ENCODE measurements around the gene TTLL11.
"Not testable (repeated sequence)": the region's sequence is repeated elsewhere in the genome, so short reads cannot be mapped to it uniquely, and the experiment has no call there.

The TTLL11 gene

GRCh38 chr9:122030357-122030756, 62.8 kb downstream of the TTLL11 start:
- Mint-ChIP-seq H3K27me3 (no peaks in the 10 kb centered on the region), H3K4me1 (no peaks in the 10 kb centered on the region), H3K4me3 (no peak overlapping the region), H3K9me3 (peaks cover 13% of the 10 kb centered on the region), H3K36me3 (peaks cover 37% of the 10 kb centered on the region), H3K27ac (no peak overlapping the region)

- Mint-ChIP-seq H3K4me3 (no peak overlapping the region), H3K27me3 (no peaks in the 10 kb centered on the region), H3K36me3 (peaks cover 35% of the 10 kb centered on the region), H3K9me3 (peaks cover 13% of the 10 kb centered on the region), H3K27ac (no peak overlapping the region), H3K4me1 (no peaks in the 10 kb centered on the region)
These were observed 63.2 kb downstream of the TTLL11 start for GRCh38 chr9:122029898-122030297.

GRCh38 chr9:122028089-122028488, 65.0 kb downstream of the TTLL11 start:
- H3K36me3 Mint-ChIP-seq = peaks cover 42% of the 10 kb centered on the region
- H3K4me3 Mint-ChIP-seq = no peak overlapping the region
- H3K4me1 Mint-ChIP-seq = no peaks in the 10 kb centered on the region
- no peak overlapping the region for H3K27ac Mint-ChIP-seq
- H3K27me3 Mint-ChIP-seq = no peaks in the 10 kb centered on the region
- H3K9me3 Mint-ChIP-seq = peaks cover 24% of the 10 kb centered on the region

- H3K4me1 Mint-ChIP-seq = no peaks in the 10 kb centered on the region
- peaks cover 11% of the 10 kb centered on the region for H3K9me3 Mint-ChIP-seq
- H3K27ac Mint-ChIP-seq = no peak overlapping the region
- peaks cover 23% of the 10 kb centered on the region for H3K36me3 Mint-ChIP-seq
- H3K4me3 Mint-ChIP-seq = no peak overlapping the region
- H3K27me3 Mint-ChIP-seq = no peaks in the 10 kb centered on the region
These were observed 72.7 kb downstream of the TTLL11 start for GRCh38 chr9:122020398-122020797.

GRCh38 chr9:122016744-122017143, 76.4 kb downstream of the TTLL11 start:
- Mint-ChIP-seq H3K9me3 (no peaks in the 10 kb centered on the region), H3K4me1 (no peaks in the 10 kb centered on the region), H3K4me3 (no peak overlapping the region), H3K27ac (no peak overlapping the region), H3K27me3 (no peaks in the 10 kb centered on the region), H3K36me3 (peaks cover 13% of the 10 kb centered on the region)

- H3K36me3 Mint-ChIP-seq = peaks cover 13% of the 10 kb centered on the region
- H3K4me1 Mint-ChIP-seq = no peaks in the 10 kb centered on the region
- H3K27me3 Mint-ChIP-seq = no peaks in the 10 kb centered on the region
- H3K4me3 Mint-ChIP-seq = no peak overlapping the region
- no peak overlapping the region for H3K27ac Mint-ChIP-seq
- H3K9me3 Mint-ChIP-seq = no peaks in the 10 kb centered on the region
These were observed 76.8 kb downstream of the TTLL11 start for GRCh38 chr9:122016309-122016708.

- Mint-ChIP-seq H3K9me3 (no peaks in the 10 kb centered on the region), H3K36me3 (peaks cover 13% of the 10 kb centered on the region), H3K4me3 (no peak overlapping the region), H3K27me3 (no peaks in the 10 kb centered on the region), H3K4me1 (no peaks in the 10 kb centered on the region), H3K27ac (no peak overlapping the region)
These were observed 77.8 kb downstream of the TTLL11 start for GRCh38 chr9:122015170-122015821.

GRCh38 chr9:122011818-122012498, 81.2 kb downstream of the TTLL11 start:
- Mint-ChIP-seq H3K27me3 (no peaks in the 10 kb centered on the region), H3K36me3 (peaks cover 10% of the 10 kb centered on the region), H3K9me3 (no peaks in the 10 kb centered on the region), H3K27ac (no peak overlapping the region), H3K4me1 (no peaks in the 10 kb centered on the region), H3K4me3 (no peak overlapping the region)

- H3K27me3 Mint-ChIP-seq = no peaks in the 10 kb centered on the region
- no peaks in the 10 kb centered on the region for H3K9me3 Mint-ChIP-seq
- H3K27ac Mint-ChIP-seq = no peak overlapping the region
- H3K36me3 Mint-ChIP-seq = peaks cover 5% of the 10 kb centered on the region
- no peak overlapping the region for H3K4me3 Mint-ChIP-seq
- no peaks in the 10 kb centered on the region for H3K4me1 Mint-ChIP-seq
These were observed 84.5 kb downstream of the TTLL11 start for GRCh38 chr9:122008559-122008958.

- Mint-ChIP-seq H3K27me3 (no peaks in the 10 kb centered on the region), H3K27ac (no peak overlapping the region), H3K36me3 (peaks cover 5% of the 10 kb centered on the region), H3K9me3 (no peaks in the 10 kb centered on the region), H3K4me1 (no peaks in the 10 kb centered on the region), H3K4me3 (no peak overlapping the region)
These were observed 85.3 kb downstream of the TTLL11 start for GRCh38 chr9:122007837-122008236.

GRCh38 chr9:122005597-122005996, 87.5 kb downstream of the TTLL11 start:
- Mint-ChIP-seq H3K9me3 (no peaks in the 10 kb centered on the region), H3K27ac (no peak overlapping the region), H3K36me3 (no peaks in the 10 kb centered on the region), H3K4me1 (no peaks in the 10 kb centered on the region), H3K27me3 (no peaks in the 10 kb centered on the region), H3K4me3 (no peak overlapping the region)

GRCh38 chr9:122004589-122004988, 88.5 kb downstream of the TTLL11 start:
- H3K27me3 Mint-ChIP-seq = no peaks in the 10 kb centered on the region
- H3K36me3 Mint-ChIP-seq = no peaks in the 10 kb centered on the region
- no peak overlapping the region for H3K4me3 Mint-ChIP-seq
- H3K27ac Mint-ChIP-seq = no peak overlapping the region
- no peaks in the 10 kb centered on the region for H3K4me1 Mint-ChIP-seq
- H3K9me3 Mint-ChIP-seq = no peaks in the 10 kb centered on the region

GRCh38 chr9:122001491-122002201, 91.5 kb downstream of the TTLL11 start:
- Mint-ChIP-seq H3K27me3 (no peaks in the 10 kb centered on the region), H3K36me3 (no peaks in the 10 kb centered on the region), H3K9me3 (no peaks in the 10 kb centered on the region), H3K4me1 (no peaks in the 10 kb centered on the region), H3K4me3 (no peak overlapping the region), H3K27ac (no peak overlapping the region)

- not testable (repeated sequence) for H3K27me3 Mint-ChIP-seq, H3K36me3 Mint-ChIP-seq, H3K9me3 Mint-ChIP-seq, H3K4me3 Mint-ChIP-seq, H3K4me1 Mint-ChIP-seq, H3K27ac Mint-ChIP-seq
These were observed 92.6 kb downstream of the TTLL11 start for GRCh38 chr9:122000526-122000925.

GRCh38 chr9:121999556-121999955, 93.6 kb downstream of the TTLL11 start:
- no peaks in the 10 kb centered on the region for H3K36me3 Mint-ChIP-seq
- H3K27ac Mint-ChIP-seq = no peak overlapping the region
- no peaks in the 10 kb centered on the region for H3K27me3 Mint-ChIP-seq
- no peak overlapping the region for H3K4me3 Mint-ChIP-seq
- H3K4me1 Mint-ChIP-seq = no peaks in the 10 kb centered on the region
- no peaks in the 10 kb centered on the region for H3K9me3 Mint-ChIP-seq

GRCh38 chr9:121998513-121999049, 94.5 kb downstream of the TTLL11 start:
- no peaks in the 10 kb centered on the region for H3K9me3 Mint-ChIP-seq
- no peak overlapping the region for H3K27ac Mint-ChIP-seq
- H3K27me3 Mint-ChIP-seq = no peaks in the 10 kb centered on the region
- no peak overlapping the region for H3K4me3 Mint-ChIP-seq
- no peaks in the 10 kb centered on the region for H3K4me1 Mint-ChIP-seq
- H3K36me3 Mint-ChIP-seq = no peaks in the 10 kb centered on the region

All from activated naive CD4-positive, alpha-beta T cell treated with anti-CD3 and anti-CD28 coated beads, Interleukin-2, amount 50 U/mL, for 24 hours (primary cell).